ENCODE data around the gene SPAST.

Gene SPAST

DNA sequence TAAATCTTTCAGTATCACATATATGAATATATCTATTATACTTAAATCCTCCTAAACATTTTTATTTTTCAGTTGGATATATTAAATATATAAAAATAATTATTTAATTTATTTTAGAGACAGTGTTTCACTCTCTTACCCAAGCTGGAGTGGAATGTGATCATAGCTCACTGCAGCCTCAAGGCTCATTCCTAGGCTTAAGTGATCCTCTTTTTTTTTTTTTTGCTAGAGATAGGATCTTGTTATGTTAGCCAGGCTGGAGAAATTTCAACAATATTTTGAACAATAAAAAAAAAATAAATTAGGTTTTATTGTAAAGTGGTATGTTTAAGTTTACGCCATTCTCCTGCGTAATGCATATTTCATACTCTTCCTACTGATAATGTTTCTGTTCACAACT is 4.2 kb downstream of the SPAST start:
- no peak overlapping the region for H3K4me3 ChIP-seq (ENCODE audit: low read depth, low read length)
- no peak for DNase-seq (ENCODE audit: low read depth)
- TF ChIP-seq, protein P1, sequence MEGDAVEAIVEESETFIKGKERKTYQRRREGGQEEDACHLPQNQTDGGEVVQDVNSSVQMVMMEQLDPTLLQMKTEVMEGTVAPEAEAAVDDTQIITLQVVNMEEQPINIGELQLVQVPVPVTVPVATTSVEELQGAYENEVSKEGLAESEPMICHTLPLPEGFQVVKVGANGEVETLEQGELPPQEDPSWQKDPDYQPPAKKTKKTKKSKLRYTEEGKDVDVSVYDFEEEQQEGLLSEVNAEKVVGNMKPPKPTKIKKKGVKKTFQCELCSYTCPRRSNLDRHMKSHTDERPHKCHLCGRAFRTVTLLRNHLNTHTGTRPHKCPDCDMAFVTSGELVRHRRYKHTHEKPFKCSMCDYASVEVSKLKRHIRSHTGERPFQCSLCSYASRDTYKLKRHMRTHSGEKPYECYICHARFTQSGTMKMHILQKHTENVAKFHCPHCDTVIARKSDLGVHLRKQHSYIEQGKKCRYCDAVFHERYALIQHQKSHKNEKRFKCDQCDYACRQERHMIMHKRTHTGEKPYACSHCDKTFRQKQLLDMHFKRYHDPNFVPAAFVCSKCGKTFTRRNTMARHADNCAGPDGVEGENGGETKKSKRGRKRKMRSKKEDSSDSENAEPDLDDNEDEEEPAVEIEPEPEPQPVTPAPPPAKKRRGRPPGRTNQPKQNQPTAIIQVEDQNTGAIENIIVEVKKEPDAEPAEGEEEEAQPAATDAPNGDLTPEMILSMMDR (conservative IDR thresholded peaks at IDR 0.05; ENCODE audit: low read depth, low read length) = no peak

DNA sequence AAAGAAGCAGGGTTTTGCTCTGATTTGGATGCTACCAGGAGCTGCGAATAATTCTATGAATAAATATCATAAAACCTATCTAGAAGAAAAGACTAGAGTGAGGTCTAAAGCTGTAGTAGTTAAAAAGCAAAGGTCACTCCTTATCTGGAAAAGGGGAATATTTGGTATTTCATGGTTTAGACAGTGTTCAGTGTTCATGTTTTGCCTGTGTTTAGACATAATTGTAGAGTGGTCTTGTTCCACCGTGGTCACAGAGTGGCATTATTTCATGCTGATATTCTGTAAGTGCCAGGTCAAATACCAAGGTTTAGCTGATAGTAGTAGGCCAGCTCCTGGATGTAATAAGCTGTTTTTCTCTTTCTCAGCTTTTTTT is 10.8 kb downstream of the SPAST start:
- H3K4me3 ChIP-seq (ENCODE audit: low read depth, low read length) = no peak overlapping the region
- TF ChIP-seq, protein P1 (conservative IDR thresholded peaks at IDR 0.05; ENCODE audit: low read depth, low read length) = no peak
- DNase-seq (ENCODE audit: low read depth) = no peak

GRCh38 chr2:32095671-32096070 is 32.3 kb downstream of the SPAST start:
- no peak overlapping the region for H3K4me3 ChIP-seq (ENCODE audit: low read depth, low read length)
- TF ChIP-seq, protein P1 (conservative IDR thresholded peaks at IDR 0.05; ENCODE audit: low read depth, low read length) = no peak
- DNase-seq (ENCODE audit: low read depth) = no peak

DNA sequence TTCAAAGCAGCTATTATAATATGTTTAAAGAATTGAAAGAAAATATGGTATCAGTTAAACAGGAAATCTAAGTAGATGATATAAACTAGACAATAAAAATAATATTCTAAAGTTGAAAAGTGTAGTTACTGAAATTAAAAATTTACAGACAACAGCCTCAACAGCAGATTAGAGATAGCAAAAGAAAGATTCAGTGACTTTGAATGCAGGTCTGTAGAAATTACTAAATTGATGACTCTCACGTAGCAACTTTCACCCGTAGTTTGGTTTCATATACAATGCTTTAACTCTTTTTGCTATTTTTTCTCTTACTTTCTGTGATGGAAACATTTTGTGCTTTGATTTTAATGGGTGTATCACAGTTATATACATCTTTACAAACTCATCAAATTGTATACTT is 44.8 kb downstream of the SPAST start:
- no peak overlapping the region for H3K4me3 ChIP-seq (ENCODE audit: low read depth, low read length)
- TF ChIP-seq, protein P1 (conservative IDR thresholded peaks at IDR 0.05; ENCODE audit: low read depth, low read length) = no peak
- no peak for DNase-seq (ENCODE audit: low read depth)

DNA sequence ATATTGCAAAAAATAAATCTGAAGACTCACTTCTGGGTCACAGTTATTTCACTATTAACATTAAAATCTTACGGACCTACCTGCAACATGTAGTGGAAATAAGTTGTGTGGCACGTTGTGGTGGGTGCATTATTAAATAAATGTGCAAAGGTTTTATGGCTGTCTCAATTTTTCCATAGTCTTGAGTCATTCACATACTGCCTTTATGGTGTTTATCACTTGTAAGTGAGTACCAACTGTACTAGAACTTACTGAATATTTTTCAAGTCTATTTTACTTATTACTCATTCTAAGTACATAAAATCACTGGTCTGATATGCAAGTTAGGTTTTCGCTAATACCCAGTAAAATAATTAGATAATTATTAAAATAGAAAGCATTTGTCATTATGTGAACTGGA is 54.7 kb downstream of the SPAST start:
- DNase-seq (ENCODE audit: low read depth) = no peak
- TF ChIP-seq, protein P1 (conservative IDR thresholded peaks at IDR 0.05; ENCODE audit: low read depth, low read length) = no peak
- H3K4me3 ChIP-seq (ENCODE audit: low read depth, low read length) = no peak overlapping the region

DNA sequence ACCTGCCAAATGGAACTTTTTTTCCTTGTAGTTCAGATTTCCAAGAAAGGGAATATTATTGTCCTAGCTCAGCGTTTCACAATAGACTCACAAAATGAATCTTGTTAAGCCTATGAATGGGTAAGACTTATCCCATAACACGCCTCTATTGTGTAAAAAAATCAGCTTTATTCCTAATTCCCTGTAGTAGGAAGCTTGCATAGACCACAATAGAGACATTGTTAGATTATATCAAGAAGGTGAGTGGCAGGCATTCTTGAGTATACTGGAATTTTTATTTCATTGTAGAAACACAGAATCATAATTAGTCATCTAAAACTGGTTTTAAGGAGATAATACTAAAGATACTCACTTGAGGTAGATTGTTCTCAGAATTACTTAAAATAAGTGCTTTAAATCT is 55.8 kb downstream of the SPAST start:
- DNase-seq (ENCODE audit: low read depth) = no peak
- TF ChIP-seq, protein P1 (conservative IDR thresholded peaks at IDR 0.05; ENCODE audit: low read depth, low read length) = no peak
- H3K4me3 ChIP-seq (ENCODE audit: low read depth, low read length) = no peak overlapping the region

GRCh38 chr2:32124660-32125059 is 61.3 kb downstream of the SPAST start:
- TF ChIP-seq, protein P1 (conservative IDR thresholded peaks at IDR 0.05; ENCODE audit: low read depth, low read length) = no peak
- no peak for DNase-seq (ENCODE audit: low read depth)
- no peak overlapping the region for H3K4me3 ChIP-seq (ENCODE audit: low read depth, low read length)

Data from choroid plexus epithelial cell (primary cell).